Endodermal cell (in vitro differentiated cells): ENCODE data around the gene ERO1A. TPM values are rescaled to one million over a fixed set of nuclear protein-coding genes. Genes with fewer than 3 reads are reported as not detected.
A peak's percentile ranks its signal among the peaks of the same experiment; 100 is the strongest.

Experiments
- DNase-seq: peaks from one replicate; pipeline ENCODE4 v3.0.0-alpha.2; 2017
- H3K27ac ChIP-seq: 2 replicates; pipeline ENCODE4 v1.5.1; 2013; ENCODE audit warnings: mild to moderate bottlenecking, low read depth, low read length, moderate library complexity
- H3K27me3 ChIP-seq: 2 replicates; pipeline ENCODE4 v1.6.1; 2013; ENCODE audit warnings: mild to moderate bottlenecking, low read length, moderate library complexity; ENCODE audit not compliant: insufficient read depth, control insufficient read depth, poor library complexity, severe bottlenecking
- H3K36me3 ChIP-seq: 2 replicates; pipeline ENCODE4 v1.7.0; 2013; ENCODE audit warnings: mild to moderate bottlenecking, low read length, moderate library complexity; ENCODE audit not compliant: control insufficient read depth, insufficient read depth
- H3K4me1 ChIP-seq: one replicate; pipeline ENCODE4 v1.7.0; 2013; ENCODE audit warnings: low read length; ENCODE audit not compliant: control insufficient read depth, insufficient read depth
- H3K4me3 ChIP-seq: 2 replicates; pipeline ENCODE4 v1.5.1; 2013; ENCODE audit warnings: mild to moderate bottlenecking, low read length, moderate library complexity
- H3K9ac ChIP-seq: 2 replicates; pipeline ENCODE4 v1.6.1; 2013; ENCODE audit warnings: mild to moderate bottlenecking, low read length, moderate library complexity; ENCODE audit not compliant: poor library complexity, severe bottlenecking; ENCODE audit errors: extremely low read depth
- H3K9me3 ChIP-seq: 2 replicates; pipeline ENCODE4 v1.6.1; 2013; ENCODE audit warnings: mild to moderate bottlenecking, low read length, moderate library complexity; ENCODE audit not compliant: control insufficient read depth
- H3K27ac Mint-ChIP-seq: 2 replicates; pipeline ENCODE4 v1.8.0; 2020; ENCODE audit warnings: mixed read lengths
- H3K27me3 Mint-ChIP-seq: 2 replicates; pipeline ENCODE4 v1.8.0; 2021; ENCODE audit warnings: mild to moderate bottlenecking, mixed read lengths; ENCODE audit not compliant: insufficient read depth
- H3K36me3 Mint-ChIP-seq: 2 replicates; pipeline ENCODE4 v1.8.0; 2020; ENCODE audit warnings: low read depth, mixed read lengths
- H3K4me1 Mint-ChIP-seq: 2 replicates; pipeline ENCODE4 v1.8.0; 2020; ENCODE audit warnings: mixed read lengths
- H3K4me3 Mint-ChIP-seq: 2 replicates; pipeline ENCODE4 v1.8.0; 2020; ENCODE audit warnings: mild to moderate bottlenecking, moderate library complexity, mixed read lengths
- H3K9me3 Mint-ChIP-seq: 2 replicates; pipeline ENCODE4 v1.8.0; 2020; ENCODE audit warnings: mild to moderate bottlenecking, mixed read lengths
- CTCF ChIP-seq: fragments of 200-600 bp; sonication (generic); conservative IDR thresholded peaks from 2 replicates; pipeline ENCODE4 v1.5.0; 2021; ENCODE audit warnings: antibody characterized with exemption, mild to moderate bottlenecking
- WGBS, 2 experiments: methylation state at CpG; one replicate each; pipeline versions ENCODE4 v1.1.5 to v1.1.7; 2013; ENCODE audit warnings: missing lambda C conversion rate in 2 of 2, mixed read lengths in 1 of 2; ENCODE audit not compliant: insufficient coverage in 1 of 2, insufficient read length in 1 of 2; 5-methylcytosine and 5-hydroxymethylcytosine counted together
- long read RNA-seq, 4 experiments: library from polyadenylated mRNA in 2 of 4; library from RNA in 1 of 4; library from capped mRNA in 1 of 4; stranded (forward) in 3 of 4; unstranded in 1 of 4; transcript quantifications; one replicate each; pipeline ENCODE4 v2.0.0, GENCODE V29; 2020 to 2021; ENCODE audit warnings: inconsistent platforms in 1 of 4
- polyA plus RNA-seq, 2 experiments: library from polyadenylated mRNA; stranded (reverse); fragments of 50-300 nt; gene quantifications; one replicate each; pipeline ENCODE4 v1.2.3, GENCODE V29; 2013
- total RNA-seq, 2 donors: library from RNA; stranded (reverse); fragmentation: NEBNext Ultra II Directional in 1 of 2; extraction: Animal tissue kit (Norgen Biotek cat#: 25700) in 1 of 2; gene quantifications; 2 replicates in 1 of 2; 3 replicates in 1 of 2; pipeline ENCODE4 v1.2.1, GENCODE V29; 2021

Gene ERO1A
- total RNA-seq = 10 to 100 TPM; 44.5 to 60.8 TPM
- 22.4 TPM for polyA plus RNA-seq (2013, experiment 1 of 2)
- 21.7 TPM for polyA plus RNA-seq (2013, experiment 2 of 2)
- long read RNA-seq, experiment 1, partial matches to known transcripts = 0 of 17 reads
- long read RNA-seq, experiment 1, other reads (novel, unspliced or antisense) = 17 of 17 reads
- long read RNA-seq, experiment 2, partial matches to known transcripts = 5 of 25 reads
- long read RNA-seq, experiment 2, other reads (novel, unspliced or antisense) = 19 of 25 reads
- long read RNA-seq, experiment 3, partial matches to known transcripts = 0 of 1 reads
- long read RNA-seq, experiment 3, other reads (novel, unspliced or antisense) = 1 of 1 reads
- long read RNA-seq, experiment 4, partial matches to known transcripts = 1 of 3 reads
- long read RNA-seq, experiment 4, other reads (novel, unspliced or antisense) = 2 of 3 reads

- Mint-ChIP-seq H3K27ac (peak within 1 kb of the TSS; percentile 89), H3K27me3 (peaks cover 3% of the 10 kb centered on the region), H3K4me3 (peak within 1 kb of the TSS; percentile 82), H3K9me3 (no peaks in the 10 kb centered on the region), H3K4me1 (peaks cover 33% of the 10 kb centered on the region), H3K36me3 (no peaks in the 10 kb centered on the region)
- Histone ChIP-seq H3K9ac (peak within 1 kb of the TSS; percentile 55), H3K27ac (no peak within 1 kb of the TSS), H3K9me3 (no peaks in the 10 kb centered on the region), H3K4me3 (peak within 1 kb of the TSS; percentile 92), H3K27me3 (no peaks in the 10 kb centered on the region), H3K4me1 (no peaks in the 10 kb centered on the region), H3K36me3 (no peaks in the 10 kb centered on the region)
- no peak for TF ChIP-seq CTCF
- 1% methylated on average over 23 to 78 of the region's 78 CpGs for WGBS, 2 experiments
- peak; percentile 87 for DNase-seq
Measured at GRCh38 chr14:52695481-52696091, at the start of gene ERO1A. Gene ERO1A, minus strand, starts transcription at chr14:52695558. Its CDS starts 77 bp downstream, at chr14:52695481.

- Histone ChIP-seq H3K4me1 (peaks cover 4% of the 10 kb centered on the region), H3K36me3 (peaks cover 26% of the 10 kb centered on the region), H3K27ac (no peak overlapping the region), H3K9ac (no peak overlapping the region), H3K9me3 (no peaks in the 10 kb centered on the region), H3K4me3 (no peak overlapping the region), H3K27me3 (no peaks in the 10 kb centered on the region)
- DNase-seq = no peak
- Mint-ChIP-seq H3K27ac (peak overlapping the region; percentile 32), H3K4me1 (peaks cover 23% of the 10 kb centered on the region), H3K9me3 (no peaks in the 10 kb centered on the region), H3K4me3 (no peak overlapping the region), H3K27me3 (no peaks in the 10 kb centered on the region), H3K36me3 (peaks cover 36% of the 10 kb centered on the region)
- TF ChIP-seq CTCF = no peak
Measured at GRCh38 chr14:52741865-52742264, 46.5 kb upstream of the ERO1A start.

- Histone ChIP-seq H3K9ac (no peak overlapping the region), H3K4me1 (peaks cover 4% of the 10 kb centered on the region), H3K9me3 (no peaks in the 10 kb centered on the region), H3K4me3 (no peak overlapping the region), H3K36me3 (peaks cover 22% of the 10 kb centered on the region), H3K27ac (no peak overlapping the region), H3K27me3 (no peaks in the 10 kb centered on the region)
- H3K4me3 Mint-ChIP-seq = no peak overlapping the region
- no peaks in the 10 kb centered on the region for H3K27me3 Mint-ChIP-seq
- H3K9me3 Mint-ChIP-seq = no peaks in the 10 kb centered on the region
- H3K4me1 Mint-ChIP-seq = peaks cover 27% of the 10 kb centered on the region
- DNase-seq = no peak
- 100% methylated on average over 1 of the region's 1 CpG; no CpG with 5 or more reads in 1 of the 2 experiments for WGBS, 2 experiments
- H3K27ac Mint-ChIP-seq = no peak overlapping the region
- peaks cover 28% of the 10 kb centered on the region for H3K36me3 Mint-ChIP-seq
- no peak for TF ChIP-seq CTCF
Measured at GRCh38 chr14:52740751-52741150, 45.4 kb upstream of the ERO1A start.
